GM12878 (cell line): ENCODE measurements around the gene HOTAIR.

ENCODE experiments used
- CTCF ChIP-seq, 3 experiments: IDR thresholded peaks in 2 of 3; conservative IDR thresholded peaks in 1 of 3; 2 replicates each; pipeline ENCODE4 v1.5.1; 2011; ENCODE audit warnings: low read depth in 3 of 3, low read length in 3 of 3, mild to moderate bottlenecking in 3 of 3, control low read depth in 2 of 3, moderate library complexity in 2 of 3, inconsistent platforms in 1 of 3, mixed read lengths in 1 of 3; ENCODE audit not compliant: control insufficient read depth in 2 of 3, insufficient read depth in 1 of 3; ENCODE audit errors: extremely low read depth in 1 of 3
- TAF1 ChIP-seq: IDR thresholded peaks from 2 replicates; pipeline ENCODE4 v1.6.1; 2011; ENCODE audit warnings: mild to moderate bottlenecking, low read depth, low read length, borderline replicate concordance

GRCh38 chr12:53997204-53998109 lies 22.7 kb upstream of the HOTAIR start:
- TF ChIP-seq CTCF (IDR thresholded peaks at IDR 0.05 in 2 of 3, conservative IDR thresholded peaks at IDR 0.05 in 1 of 3; ENCODE audit: control insufficient read depth in 2 of 3, extremely low read depth in 1 of 3, insufficient read depth in 1 of 3, low read depth in 3 of 3, low read length in 3 of 3) (no peak), TAF1 (no peak)
